Breast epithelium (tissue), 4 donors: Measurements from ENCODE around the gene PAM16. TPM values are rescaled to one million over a fixed set of nuclear protein-coding genes. Genes with fewer than 3 reads are reported as not detected.
A peak's percentile ranks its signal among the peaks of the same experiment; 100 is the strongest.

Source experiments
- DNase-seq, 2 donors: peaks; one replicate each; pipeline ENCODE4 v3.0.0-alpha.2; 2019; ENCODE audit warnings: low spot score in 2 of 2
- H3K27ac ChIP-seq, 2 donors: fragments of 200-600 bp; sonication (generic) in 1 of 2; one replicate each; pipeline ENCODE4 v1.5.1; 2016 to 2019; ENCODE audit warnings: mild to moderate bottlenecking in 1 of 2
- H3K27me3 ChIP-seq, 2 donors: fragments of 200-600 bp; sonication (generic) in 1 of 2; one replicate each; pipeline versions ENCODE4 v1.5.1 to v1.6.0; 2017 to 2019; ENCODE audit warnings: control low read depth in 1 of 2, mild to moderate bottlenecking in 1 of 2
- H3K36me3 ChIP-seq: fragments of 200-600 bp; one replicate; pipeline ENCODE4 v1.5.1; 2019
- H3K4me1 ChIP-seq, 2 donors: fragments of 200-600 bp; sonication (generic); one replicate each; pipeline ENCODE4 v1.5.1; 2016 to 2019; ENCODE audit warnings: control low read depth in 1 of 2
- H3K4me3 ChIP-seq, 3 donors: fragments of 200-600 bp; sonication (generic); 1 replicate in 2 of 3; 2 replicates in 1 of 3; pipeline ENCODE4 v1.5.1; 2016 to 2019; ENCODE audit warnings: mild to moderate bottlenecking in 3 of 3, moderate library complexity in 2 of 3
- H3K9me3 ChIP-seq, 2 donors: fragments of 200-600 bp; sonication (generic) in 1 of 2; one replicate each; pipeline ENCODE4 v1.5.1; 2016 to 2019; ENCODE audit warnings: control low read depth in 1 of 2
- POLR2A ChIP-seq: fragments of 450-650 bp; IDR thresholded peaks from one replicate; pipeline ENCODE4 v1.6.1; 2016; ENCODE audit warnings: antibody characterized with exemption, mild to moderate bottlenecking, moderate library complexity
- POLR2AphosphoS5 ChIP-seq, 3 donors: sonication (generic); formaldehyde crosslinking; IDR thresholded peaks; one replicate each; pipeline ENCODE4 v1.6.1; 2017; ENCODE audit warnings: antibody characterized with exemption in 3 of 3
- intact Hi-C: fragments of 100-400 bp; cut with DNase I; formaldehyde crosslinking; loops from one replicate; pipeline ENCODE4 v1.15.1; 2023; ENCODE audit warnings: low total_unique reads
- total RNA-seq, 3 donors: library from RNA; depleted of rRNA; stranded (reverse); fragments of >200 nt; gene quantifications; one replicate each; pipeline ENCODE4 v1.1.0, GENCODE V29; 2016
- TF ChIP-seq, protein P1 (sequence below), 3 donors: fragments of 450-650 bp; IDR thresholded peaks; one replicate each; pipeline ENCODE4 v1.5.1; 2016 to 2017; ENCODE audit warnings: antibody characterized with exemption in 3 of 3, mild to moderate bottlenecking in 3 of 3, moderate library complexity in 3 of 3

Gene PAM16
- total RNA-seq, 3 donors from 2014 or later, result 24.9 to 52.4 (median 49.9) TPM

DNA sequence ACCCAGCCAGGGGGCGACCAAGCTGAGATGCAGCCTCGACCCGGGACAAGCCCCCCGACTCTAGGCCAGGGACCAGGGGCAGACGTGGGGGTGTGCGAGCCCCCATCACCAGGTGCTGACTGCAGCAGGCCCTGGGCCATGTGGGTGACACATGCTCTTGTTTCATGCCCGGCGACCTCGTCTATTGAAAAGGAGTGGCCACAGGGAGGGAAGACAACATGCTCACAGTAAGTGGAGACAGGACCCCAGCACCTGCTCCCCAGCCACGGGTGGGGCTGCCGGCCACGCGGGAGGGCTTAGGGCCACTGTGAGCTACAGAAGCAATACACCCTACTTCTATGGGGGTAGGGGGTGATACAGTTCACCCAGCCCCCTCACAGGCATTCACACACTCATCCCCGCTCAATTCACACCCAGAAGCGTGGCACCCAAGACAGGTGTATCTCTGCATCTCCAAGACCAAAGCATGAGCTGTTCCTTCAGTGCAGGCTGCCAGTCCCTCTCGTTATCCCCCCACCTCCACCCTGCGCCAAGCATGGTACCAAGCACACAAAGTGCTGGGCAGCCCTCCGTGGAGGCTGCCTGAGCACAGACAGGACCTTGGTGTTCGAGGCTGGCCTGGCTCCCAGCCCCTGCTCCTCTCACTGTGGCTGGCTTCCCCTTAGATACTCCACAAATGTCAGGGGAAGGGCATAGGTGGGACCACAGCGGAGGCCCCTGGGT, 34.1 kb upstream of the PAM16 start:
- intact Hi-C loops, result no loop called here
- H3K27ac ChIP-seq, result peak overlapping the region; percentile 66 to 85
- H3K36me3 ChIP-seq, result peaks cover 4% of the 10 kb centered on the region
- DNase-seq, result no peak
- H3K9me3 ChIP-seq, result no peaks in the 10 kb centered on the region
- peaks cover 4 to 15% of the 10 kb centered on the region in 2 donors for H3K4me1 ChIP-seq
- TF ChIP-seq POLR2AphosphoS5 (IDR thresholded peaks at IDR 0.05), result no peak
- TF ChIP-seq, protein P1, sequence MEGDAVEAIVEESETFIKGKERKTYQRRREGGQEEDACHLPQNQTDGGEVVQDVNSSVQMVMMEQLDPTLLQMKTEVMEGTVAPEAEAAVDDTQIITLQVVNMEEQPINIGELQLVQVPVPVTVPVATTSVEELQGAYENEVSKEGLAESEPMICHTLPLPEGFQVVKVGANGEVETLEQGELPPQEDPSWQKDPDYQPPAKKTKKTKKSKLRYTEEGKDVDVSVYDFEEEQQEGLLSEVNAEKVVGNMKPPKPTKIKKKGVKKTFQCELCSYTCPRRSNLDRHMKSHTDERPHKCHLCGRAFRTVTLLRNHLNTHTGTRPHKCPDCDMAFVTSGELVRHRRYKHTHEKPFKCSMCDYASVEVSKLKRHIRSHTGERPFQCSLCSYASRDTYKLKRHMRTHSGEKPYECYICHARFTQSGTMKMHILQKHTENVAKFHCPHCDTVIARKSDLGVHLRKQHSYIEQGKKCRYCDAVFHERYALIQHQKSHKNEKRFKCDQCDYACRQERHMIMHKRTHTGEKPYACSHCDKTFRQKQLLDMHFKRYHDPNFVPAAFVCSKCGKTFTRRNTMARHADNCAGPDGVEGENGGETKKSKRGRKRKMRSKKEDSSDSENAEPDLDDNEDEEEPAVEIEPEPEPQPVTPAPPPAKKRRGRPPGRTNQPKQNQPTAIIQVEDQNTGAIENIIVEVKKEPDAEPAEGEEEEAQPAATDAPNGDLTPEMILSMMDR (IDR thresholded peaks at IDR 0.05), result no peak
- no peak for TF ChIP-seq POLR2A
- H3K4me3 ChIP-seq, result no peak overlapping the region
- no peaks in the 10 kb centered on the region for H3K27me3 ChIP-seq

DNA sequence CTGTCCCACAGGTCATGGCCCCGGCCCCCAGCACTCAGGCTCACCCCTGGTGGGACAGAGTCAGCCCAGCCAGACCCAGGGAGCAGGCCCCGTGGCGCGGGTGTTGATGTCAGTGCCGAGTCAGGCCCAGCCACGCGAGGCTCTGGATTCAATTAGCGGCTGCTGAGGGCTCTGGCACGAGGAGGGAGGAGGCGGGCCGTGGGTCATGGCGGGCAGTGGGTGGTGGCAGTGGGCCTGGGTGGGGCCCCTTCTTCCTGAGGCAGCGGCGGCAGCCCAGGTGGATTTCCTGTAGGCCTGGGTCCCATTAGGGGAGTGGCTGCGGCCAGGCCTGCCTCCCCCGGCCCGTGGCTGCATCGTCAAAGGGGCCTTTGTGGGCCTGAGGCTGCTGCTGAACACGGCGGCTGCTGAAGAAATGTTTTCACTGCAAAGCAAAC, 33.4 kb upstream of the PAM16 start:
- Histone ChIP-seq H3K4me3 (no peak overlapping the region), H3K9me3 (no peaks in the 10 kb centered on the region), H3K27me3 (no peaks in the 10 kb centered on the region), H3K36me3 (peaks cover 4% of the 10 kb centered on the region), H3K4me1 (peaks cover 4 to 15% of the 10 kb centered on the region in 2 donors), H3K27ac (peak overlapping the region; percentile 66 to 85)
- TF ChIP-seq POLR2A (no peak), POLR2AphosphoS5 (IDR thresholded peaks at IDR 0.05) (peak in 1 of 3 donors; percentile 20)
- DNase-seq, result peak in 1 of 2 donors; percentile 38
- intact Hi-C loops, result no loop called here

DNA sequence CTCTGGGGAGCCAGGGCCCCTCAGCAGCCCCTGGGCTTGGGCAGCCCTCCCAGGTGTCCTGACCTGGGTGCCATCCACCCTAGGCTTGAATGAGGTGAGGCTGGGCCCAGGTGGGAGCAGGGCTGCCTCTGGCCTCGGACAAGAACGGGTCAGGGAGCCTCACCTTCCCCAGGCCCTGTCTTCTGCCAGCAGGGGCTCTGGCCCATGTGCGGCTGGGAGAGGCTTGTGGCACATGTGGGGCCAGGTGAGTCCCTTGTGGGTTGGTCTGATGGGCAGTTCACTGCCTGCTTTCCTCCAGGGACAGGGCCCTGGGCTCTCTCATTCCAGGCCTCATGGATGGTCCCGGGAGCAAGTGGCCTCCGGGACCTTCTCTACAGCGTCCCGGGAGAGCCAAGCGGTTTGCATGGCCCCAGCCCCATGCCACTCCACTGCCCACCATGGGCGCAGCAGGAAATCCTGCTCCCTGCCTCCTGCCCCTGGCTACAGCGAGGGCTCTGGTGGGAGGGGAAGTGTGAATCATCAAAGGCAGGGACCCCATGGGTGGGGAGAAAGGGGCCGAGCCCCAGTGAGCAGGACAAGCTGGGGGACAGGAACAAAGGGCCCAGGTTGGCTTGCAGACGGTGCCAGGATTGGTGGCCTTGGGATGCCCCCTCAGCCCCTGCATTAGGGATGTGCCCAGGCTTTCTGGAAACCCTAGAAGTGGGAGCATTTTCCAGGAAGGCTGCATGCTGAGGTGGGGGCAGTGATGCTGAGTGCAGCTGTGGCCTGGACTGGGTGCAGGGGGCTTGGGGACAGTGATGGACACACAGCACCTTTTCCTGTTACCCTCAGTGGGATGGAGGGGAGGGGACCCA, 32.7 kb upstream of the PAM16 start:
- DNase-seq, result no peak
- H3K36me3 ChIP-seq, result peaks cover 4% of the 10 kb centered on the region
- intact Hi-C loops, result no loop called here
- H3K27me3 ChIP-seq, result no peaks in the 10 kb centered on the region
- H3K9me3 ChIP-seq, result no peaks in the 10 kb centered on the region
- no peak for TF ChIP-seq POLR2AphosphoS5 (IDR thresholded peaks at IDR 0.05)
- TF ChIP-seq, protein P1 (IDR thresholded peaks at IDR 0.05), result no peak
- no peak for TF ChIP-seq POLR2A
- H3K4me3 ChIP-seq, result no peak overlapping the region
- H3K4me1 ChIP-seq, result peaks cover 5 to 19% of the 10 kb centered on the region in 2 donors
- H3K27ac ChIP-seq, result peak overlapping the region; percentile 66 to 85

DNA sequence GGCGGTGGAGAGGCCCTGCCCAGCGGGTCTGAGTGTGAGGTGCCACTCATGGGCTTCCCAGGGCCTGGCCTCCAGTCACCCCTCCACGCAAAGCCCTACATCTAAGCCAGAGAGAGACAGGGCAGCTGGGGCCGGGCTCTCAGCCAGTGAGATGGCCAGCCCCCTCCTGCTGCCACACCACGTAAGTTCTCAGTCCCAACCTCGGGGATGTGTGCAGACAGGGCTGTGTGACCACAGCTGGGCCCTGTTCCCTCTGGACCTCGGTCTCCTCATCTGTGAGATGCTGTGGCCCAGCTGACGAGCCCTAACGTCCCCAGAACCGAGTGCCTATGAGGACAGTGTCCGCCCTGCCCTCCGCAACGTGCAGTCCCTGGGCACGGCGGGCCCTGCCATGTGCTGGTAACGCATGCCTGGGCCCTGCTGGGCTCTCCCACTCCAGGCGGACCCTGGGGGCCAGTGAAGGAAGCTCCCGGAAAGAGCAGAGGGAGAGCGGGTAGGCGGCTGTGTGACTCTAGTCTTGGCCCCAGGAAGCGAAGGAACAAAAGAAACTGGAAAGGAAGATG, 31.8 kb upstream of the PAM16 start:
- Histone ChIP-seq H3K4me1 (peaks cover 14 to 28% of the 10 kb centered on the region in 2 donors), H3K27ac (peak overlapping the region; percentile 38 to 77), H3K27me3 (no peaks in the 10 kb centered on the region), H3K4me3 (no peak overlapping the region), H3K9me3 (no peaks in the 10 kb centered on the region), H3K36me3 (peaks cover 4% of the 10 kb centered on the region)
- no peak for DNase-seq
- intact Hi-C loops, result no loop called here
- TF ChIP-seq POLR2A (no peak), POLR2AphosphoS5 (IDR thresholded peaks at IDR 0.05) (no peak)
- TF ChIP-seq, protein P1 (IDR thresholded peaks at IDR 0.05), result no peak

DNA sequence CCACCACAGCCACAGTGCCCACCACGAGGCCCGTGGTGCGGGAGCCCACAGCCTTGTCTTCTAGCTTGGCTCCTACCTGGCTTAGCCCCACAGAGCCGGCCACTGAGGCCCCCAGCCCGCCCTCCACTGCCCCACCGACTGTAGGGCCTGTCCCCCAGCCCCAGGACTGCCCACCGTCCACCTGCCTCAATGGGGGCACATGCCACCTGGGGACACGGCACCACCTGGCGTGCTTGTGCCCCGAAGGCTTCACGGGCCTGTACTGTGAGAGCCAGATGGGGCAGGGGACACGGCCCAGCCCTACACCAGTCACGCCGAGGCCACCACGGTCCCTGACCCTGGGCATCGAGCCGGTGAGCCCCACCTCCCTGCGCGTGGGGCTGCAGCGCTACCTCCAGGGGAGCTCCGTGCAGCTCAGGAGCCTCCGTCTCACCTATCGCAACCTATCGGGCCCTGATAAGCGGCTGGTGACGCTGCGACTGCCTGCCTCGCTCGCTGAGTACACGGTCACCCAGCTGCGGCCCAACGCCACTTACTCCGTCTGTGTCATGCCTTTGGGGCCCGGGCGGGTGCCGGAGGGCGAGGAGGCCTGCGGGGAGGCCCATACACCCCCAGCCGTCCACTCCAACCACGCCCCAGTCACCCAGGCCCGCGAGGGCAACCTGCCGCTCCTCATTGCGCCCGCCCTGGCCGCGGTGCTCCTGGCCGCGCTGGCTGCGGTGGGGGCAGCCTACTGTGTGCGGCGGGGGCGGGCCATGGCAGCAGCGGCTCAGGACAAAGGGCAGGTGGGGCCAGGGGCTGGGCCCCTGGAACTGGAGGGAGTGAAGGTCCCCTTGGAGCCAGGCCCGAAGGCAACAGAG, 31.0 kb upstream of the PAM16 start:
- TF ChIP-seq POLR2AphosphoS5 (IDR thresholded peaks at IDR 0.05), result no peak
- TF ChIP-seq, protein P1 (IDR thresholded peaks at IDR 0.05), result no peak
- H3K4me1 ChIP-seq, result peaks cover 19 to 35% of the 10 kb centered on the region in 2 donors
- no peak overlapping the region for H3K4me3 ChIP-seq
- no peak for DNase-seq
- H3K36me3 ChIP-seq, result peaks cover 4% of the 10 kb centered on the region
- intact Hi-C loops, result no loop called here
- H3K27me3 ChIP-seq, result no peaks in the 10 kb centered on the region
- no peaks in the 10 kb centered on the region for H3K9me3 ChIP-seq
- H3K27ac ChIP-seq, result peak overlapping the region; percentile 38 to 77
